Activated B cell treated with CpG ODN at 0.5 μM for 24 hours (primary cell): ENCODE data around the gene SIT1. TPM values are rescaled to one million over a fixed set of nuclear protein-coding genes. Genes with fewer than 3 reads are reported as not detected.
"Not testable (repeated sequence)": the region's sequence is repeated elsewhere in the genome, so short reads cannot be mapped to it uniquely, and the experiment has no call there.

Experiments used
- ATAC-seq: fragments of 200-7000 bp; cut with Tn5 transposase; one replicate; pipeline ENCODE4 v1.10.0; 2021; ENCODE audit warnings: low read depth, mild to moderate bottlenecking, moderate library complexity
- CTCF ChIA-PET: fragments of 350-600 bp; sonication (Branson Sonifier 250); formaldehyde crosslinking; loops from one replicate; lab custom pipeline; 2021; ENCODE audit warnings: antibody characterized with exemption; lab: Charles Lee
- POLR2A ChIA-PET: fragments of 350-600 bp; sonication (Branson Sonifier 250); formaldehyde crosslinking; loops from one replicate; lab custom pipeline; 2021; ENCODE audit warnings: antibody characterized with exemption; lab: Charles Lee
- DNase-seq: peaks from one replicate; pipeline ENCODE4 v3.0.0; 2022
- H3K27ac Mint-ChIP-seq: one replicate; pipeline ENCODE4 v1.8.0; 2020; ENCODE audit warnings: mixed read lengths
- H3K27me3 Mint-ChIP-seq: one replicate; pipeline ENCODE4 v1.8.0; 2021; ENCODE audit warnings: mixed read lengths
- H3K36me3 Mint-ChIP-seq: one replicate; pipeline ENCODE4 v1.8.0; 2021; ENCODE audit warnings: low read depth, mixed read lengths
- H3K4me1 Mint-ChIP-seq: one replicate; pipeline ENCODE4 v1.8.0; 2021; ENCODE audit warnings: mixed read lengths
- H3K4me3 Mint-ChIP-seq: one replicate; pipeline ENCODE4 v1.8.0; 2020; ENCODE audit warnings: mild to moderate bottlenecking, mixed read lengths
- H3K9me3 Mint-ChIP-seq: one replicate; pipeline ENCODE4 v1.8.0; 2020; ENCODE audit warnings: mixed read lengths
- CTCF ChIP-seq: fragments of 200-600 bp; IDR thresholded peaks from one replicate; pipeline ENCODE4 v1.8.0; 2022; ENCODE audit warnings: antibody characterized with exemption, mild to moderate bottlenecking
- intact Hi-C: fragments of 100-400 bp; cut with micrococcal nuclease; formaldehyde crosslinking; loops from one replicate; pipeline ENCODE4 v1.15.1; 2024
- total RNA-seq: library from RNA; stranded (reverse); gene quantifications from 2 replicates; pipeline ENCODE4 v1.2.3, GENCODE V29; 2022

The SIT1 gene
- total RNA-seq, 1 donor from 2014 or later, result 27.5 TPM

DNA sequence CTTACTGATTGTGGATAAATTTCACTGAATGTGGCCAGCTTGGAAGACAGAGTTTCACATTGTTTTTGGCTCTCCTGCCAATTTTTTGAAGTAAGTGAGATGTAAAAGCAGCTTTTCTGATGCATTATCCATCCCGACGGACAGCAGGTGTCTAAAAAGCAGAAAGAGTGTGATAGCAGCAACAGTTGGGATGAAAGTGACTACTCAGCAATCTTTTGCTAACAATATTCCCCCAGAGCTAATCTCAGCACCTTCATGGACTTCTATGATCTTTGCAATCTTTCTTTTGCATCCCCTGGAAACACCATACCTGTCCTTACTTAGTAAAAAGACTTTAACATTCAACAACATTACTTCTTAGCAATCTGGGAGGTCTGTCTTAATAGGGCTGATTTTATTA lies 37.9 kb downstream of the SIT1 start:
- POLR2A ChIA-PET, result interaction anchor here (0.7 to 15.6 kb wide), 5 partner anchors 8 to 119 kb away, joined by 3 to 549 read pairs (median 5); partner anchors contain the start of genes CCDC107, CREB3, RMRP and SIT1

DNA sequence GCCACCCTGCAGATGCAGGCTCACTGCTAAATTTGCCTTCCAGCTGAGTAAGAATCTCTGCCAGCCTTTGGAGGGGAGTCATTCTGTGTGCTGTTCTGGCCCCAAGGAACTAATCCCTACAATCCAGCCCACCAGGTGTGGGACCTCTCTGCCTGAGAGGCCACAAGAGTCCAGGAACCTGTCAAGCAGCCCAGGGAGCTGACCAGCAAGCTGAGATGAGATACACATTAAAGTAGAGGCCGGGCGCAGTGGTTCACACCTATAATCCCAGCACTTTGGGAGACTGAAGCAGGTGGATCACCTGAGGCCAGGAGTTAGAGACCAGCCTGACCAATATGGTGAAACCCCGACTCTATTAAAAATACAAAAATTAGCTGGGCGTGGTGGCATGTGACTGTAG lies 38.7 kb downstream of the SIT1 start:
- H3K27me3 Mint-ChIP-seq, H3K4me3 Mint-ChIP-seq, DNase-seq, ATAC-seq, H3K9me3 Mint-ChIP-seq, intact Hi-C loops: not testable (repeated sequence)
- peaks cover 67% of the 10 kb centered on the region for H3K4me1 Mint-ChIP-seq
- peaks cover 88% of the 10 kb centered on the region for H3K36me3 Mint-ChIP-seq
- peak overlapping the region; percentile 36 for H3K27ac Mint-ChIP-seq
- POLR2A ChIA-PET, result interaction anchor here (1.0 to 15.6 kb wide), 3 partner anchors 39 to 120 kb away, joined by 4 to 549 read pairs (median 6); partner anchors contain the start of genes CCDC107, CREB3, RMRP and SIT1
- CTCF ChIA-PET, result interaction anchor here (0.6 to 13.1 kb wide), 13 partner anchors 8 to 200 kb away, joined by 3 to 162 read pairs (median 8); partner anchors contain the start of genes ARHGEF39, CCDC107, CREB3 and RGP1

More for the DNA sequence above, 37.9 kb downstream of the SIT1 start:
- Mint-ChIP-seq H3K27ac (peak overlapping the region; percentile 97), H3K4me3 (no peak overlapping the region), H3K27me3 (no peaks in the 10 kb centered on the region), H3K4me1 (peaks cover 73% of the 10 kb centered on the region), H3K9me3 (no peaks in the 10 kb centered on the region), H3K36me3 (peaks cover 88% of the 10 kb centered on the region)
- ATAC-seq, result no peak
- DNase-seq, result no peak
- TF ChIP-seq CTCF, result no peak
- intact Hi-C loops, result no loop called here
- CTCF ChIA-PET, result interaction anchor here (0.6 to 13.1 kb wide), 9 partner anchors 9 to 150 kb away, joined by 3 to 162 read pairs (median 8); partner anchors contain the start of genes ARHGEF39, CCDC107, CREB3 and RMRP

GRCh38 chr9:35611230-35611797 lies 39.4 kb downstream of the SIT1 start:
- no peak for TF ChIP-seq CTCF
- ATAC-seq (peak; percentile 94), DNase-seq (no peak)
- Mint-ChIP-seq H3K36me3 (peaks cover 86% of the 10 kb centered on the region), H3K9me3 (no peaks in the 10 kb centered on the region), H3K27me3 (no peaks in the 10 kb centered on the region), H3K27ac (peak overlapping the region; percentile 54), H3K4me3 (no peak overlapping the region), H3K4me1 (peaks cover 66% of the 10 kb centered on the region)
- ChIA-PET POLR2A (interaction anchor here (0.7 to 15.6 kb wide), 6 partner anchors 7 to 121 kb away, joined by 3 to 549 read pairs (median 4); partner anchors contain the start of genes CCDC107, CD72, CREB3 and RMRP), CTCF (interaction anchor here (0.8 to 13.1 kb wide), 14 partner anchors 9 to 532 kb away, joined by 3 to 162 read pairs (median 5); partner anchors contain the start of genes ARHGEF39, CCDC107, CREB3 and FANCG)
- intact Hi-C loops, result no loop called here

DNA sequence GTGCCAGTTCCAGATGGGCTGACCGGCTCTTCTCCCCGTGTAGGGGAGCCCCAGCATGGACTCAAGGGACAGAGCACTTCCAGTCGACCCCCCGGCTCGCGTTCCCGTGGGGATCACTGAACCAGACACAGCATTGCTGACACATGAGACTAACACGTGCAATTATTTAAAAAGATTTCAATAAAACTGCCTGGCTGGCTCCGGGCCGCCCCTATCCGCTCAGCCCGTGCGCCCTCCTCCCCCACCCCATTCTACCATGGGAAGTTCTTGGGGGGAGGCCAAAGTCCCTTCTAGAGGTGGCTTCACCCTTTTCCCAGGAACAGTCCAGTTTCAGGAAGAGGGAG lies 40.9 kb downstream of the SIT1 start:
- POLR2A ChIA-PET, result interaction anchor here (2.1 to 15.6 kb wide), 3 partner anchors 8 to 87 kb away, joined by 9 to 549 read pairs (median 32); partner anchors contain the start of genes CCDC107, CD72, RMRP and SIT1
- TF ChIP-seq CTCF, result no peak
- H3K4me1 Mint-ChIP-seq, result peaks cover 56% of the 10 kb centered on the region
- CTCF ChIA-PET, result interaction anchor here (4.1 to 13.1 kb wide), 2 partner anchors 38 to 86 kb away, joined by 35 to 162 read pairs; partner anchors contain the start of gene SIT1
- intact Hi-C loops, result no loop called here
- DNase-seq (no peak), ATAC-seq (no peak)
- H3K36me3 Mint-ChIP-seq, result peaks cover 72% of the 10 kb centered on the region
- no peaks in the 10 kb centered on the region for H3K27me3 Mint-ChIP-seq
- H3K27ac Mint-ChIP-seq, result no peak overlapping the region
- no peaks in the 10 kb centered on the region for H3K9me3 Mint-ChIP-seq
- no peak overlapping the region for H3K4me3 Mint-ChIP-seq

DNA sequence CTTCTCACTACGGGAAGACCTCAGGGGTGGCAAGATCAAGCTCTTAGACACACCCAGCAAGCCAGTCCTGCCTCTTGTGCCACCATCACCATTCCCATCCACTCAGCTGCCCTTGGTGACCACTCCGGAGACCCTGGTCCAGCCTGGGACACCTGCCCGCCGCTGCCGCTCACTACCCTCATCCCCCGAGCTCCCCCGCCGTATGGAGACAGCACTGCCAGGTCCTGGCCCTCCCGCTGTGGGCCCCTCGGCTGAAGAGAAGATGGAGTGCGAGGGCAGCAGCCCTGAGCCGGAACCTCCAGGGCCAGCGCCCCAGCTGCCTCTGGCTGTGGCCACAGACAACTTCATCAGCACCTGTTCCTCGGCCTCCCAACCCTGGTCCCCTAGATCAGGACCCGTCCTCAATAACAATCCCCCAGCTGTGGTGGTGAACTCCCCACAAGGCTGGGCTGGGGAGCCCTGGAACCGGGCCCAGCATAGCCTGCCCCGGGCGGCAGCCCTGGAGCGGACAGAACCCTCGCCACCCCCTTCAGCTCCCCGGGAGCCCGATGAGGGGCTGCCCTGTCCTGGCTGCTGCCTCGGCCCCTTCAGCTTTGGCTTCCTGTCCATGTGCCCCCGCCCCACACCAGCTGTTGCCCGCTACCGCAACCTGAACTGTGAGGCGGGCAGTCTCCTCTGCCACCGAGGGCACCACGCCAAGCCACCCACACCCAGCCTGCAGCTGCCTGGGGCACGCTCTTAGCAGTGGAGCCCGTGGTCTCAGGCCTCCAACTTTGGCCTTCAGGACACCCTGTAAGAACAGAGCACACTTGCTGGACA lies 41.5 kb downstream of the SIT1 start:
- Mint-ChIP-seq H3K36me3 (peaks cover 70% of the 10 kb centered on the region), H3K27me3 (no peaks in the 10 kb centered on the region), H3K27ac (no peak overlapping the region), H3K4me3 (no peak overlapping the region), H3K9me3 (no peaks in the 10 kb centered on the region), H3K4me1 (peaks cover 54% of the 10 kb centered on the region)
- DNase-seq (no peak), ATAC-seq (no peak)
- no peak for TF ChIP-seq CTCF
- ChIA-PET POLR2A (interaction anchor here (1.3 to 15.6 kb wide), 4 partner anchors 9 to 87 kb away, joined by 5 to 549 read pairs (median 20); partner anchors contain the start of genes CCDC107, CD72, RMRP and SIT1), CTCF (interaction anchor here (2.0 to 13.1 kb wide), 2 partner anchors 10 to 38 kb away, joined by 6 to 162 read pairs; partner anchors contain the start of gene SIT1)
- intact Hi-C loops, result no loop called here
